Neural cell (in vitro differentiated cells): Measurements from ENCODE around the gene KCNH6. TPM values are rescaled to one million over a fixed set of nuclear protein-coding genes. Genes with fewer than 3 reads are reported as not detected.

Source experiments
- H2AFZ ChIP-seq: fragments of 200-600, 300-800 bp; sonication (generic), shearing (Covaris generic); 2 replicates; pipeline ENCODE4 v1.6.0; 2014; ENCODE audit warnings: low read depth, mild to moderate bottlenecking, antibody characterized with exemption, low read length, moderate library complexity
- H3F3A ChIP-seq: fragments of 200-600 bp; shearing (Covaris generic); 2 replicates; pipeline ENCODE4 v1.6.1; 2016; ENCODE audit warnings: mild to moderate bottlenecking, moderate library complexity, mixed read lengths, antibody characterized with exemption, low read length; ENCODE audit not compliant: insufficient read depth, poor library complexity, severe bottlenecking
- H3K27ac ChIP-seq: fragments of 200-600, 300-800 bp; sonication (generic), shearing (Covaris generic); 2 replicates; pipeline ENCODE4 v1.5.1; 2014; ENCODE audit warnings: mild to moderate bottlenecking, low read length, moderate library complexity
- H3K27me3 ChIP-seq: fragments of 300-800, 200-600 bp; sonication (generic), shearing (Covaris generic); 2 replicates; pipeline ENCODE4 v1.6.0; 2014; ENCODE audit warnings: mild to moderate bottlenecking, low read depth, low read length, moderate library complexity; ENCODE audit not compliant: insufficient read depth
- H3K36me3 ChIP-seq: fragments of 300-800, 200-600 bp; sonication (generic), shearing (Covaris generic); 2 replicates; pipeline ENCODE4 v1.5.1; 2014; ENCODE audit warnings: mild to moderate bottlenecking, antibody characterized with exemption, low read length, moderate library complexity; ENCODE audit not compliant: insufficient read depth
- H3K4me2 ChIP-seq: fragments of 300-800, 200-600 bp; sonication (generic), shearing (Covaris generic); 2 replicates; pipeline ENCODE4 v1.6.0; 2014; ENCODE audit warnings: mild to moderate bottlenecking, low read length
- H3K4me3 ChIP-seq: fragments of 300-800, 200-600 bp; sonication (generic), shearing (Covaris generic); 2 replicates; pipeline ENCODE4 v1.5.1; 2014; ENCODE audit warnings: mild to moderate bottlenecking, low read length, moderate library complexity
- H3K79me2 ChIP-seq: fragments of 200-600 bp; shearing (Covaris generic); replicated peaks from 2 replicates; pipeline ENCODE4 v1.6.0; 2014; ENCODE audit warnings: mild to moderate bottlenecking, low read length, moderate library complexity; ENCODE audit not compliant: insufficient read depth
- H3K9ac ChIP-seq: fragments of 300-800, 200-600 bp; sonication (generic), shearing (Covaris generic); 2 replicates; pipeline ENCODE4 v1.6.1; 2016; ENCODE audit warnings: mild to moderate bottlenecking, low read length, mixed read lengths
- H3K9me2 ChIP-seq: fragments of 200-600 bp; shearing (Covaris generic); 2 replicates; pipeline ENCODE4 v1.6.1; 2016; ENCODE audit warnings: mild to moderate bottlenecking, low read length, mixed read lengths; ENCODE audit not compliant: insufficient read depth
- H3K9me3 ChIP-seq: fragments of 200-600, 300-800 bp; sonication (generic), shearing (Covaris generic); 2 replicates; pipeline ENCODE4 v1.6.1; 2016; ENCODE audit warnings: mild to moderate bottlenecking, mixed run types, low read length, moderate library complexity, mixed read lengths
- H4K20me1 ChIP-seq: fragments of 200-600 bp; shearing (Covaris generic); 2 replicates; pipeline ENCODE4 v1.6.1; 2016; ENCODE audit warnings: mild to moderate bottlenecking, mixed run types; ENCODE audit not compliant: insufficient read depth
- CTCF ChIP-seq: fragments of 450-650 bp; IDR thresholded peaks from 2 replicates; pipeline ENCODE4 v1.5.1; 2014; ENCODE audit warnings: antibody characterized with exemption, mild to moderate bottlenecking, moderate library complexity; ENCODE audit not compliant: poor library complexity, severe bottlenecking
- EP300 ChIP-seq: fragments of 450-650 bp; conservative IDR thresholded peaks from 2 replicates; pipeline ENCODE4 v1.6.1; 2014; ENCODE audit warnings: antibody characterized with exemption, mild to moderate bottlenecking, moderate library complexity; ENCODE audit not compliant: poor library complexity, severe bottlenecking
- EZH2 ChIP-seq: fragments of 200-600, 300-800 bp; shearing (Covaris generic), sonication (generic); IDR thresholded peaks from 2 replicates; pipeline ENCODE4 v1.6.1; 2014; ENCODE audit warnings: antibody characterized with exemption, low read length, borderline replicate concordance, mild to moderate bottlenecking; ENCODE audit not compliant: insufficient read depth, poor library complexity, severe bottlenecking
- MXI1 ChIP-seq: fragments of 450-650 bp; conservative IDR thresholded peaks from 2 replicates; pipeline ENCODE4 v1.6.1; 2014; ENCODE audit warnings: antibody characterized with exemption, mild to moderate bottlenecking; ENCODE audit not compliant: poor library complexity, severe bottlenecking
- POLR2AphosphoS5 ChIP-seq: IDR thresholded peaks from 2 replicates; pipeline ENCODE4 v1.6.1; 2012
- RAD21 ChIP-seq: fragments of 450-650 bp; conservative IDR thresholded peaks from 2 replicates; pipeline ENCODE4 v1.6.1; 2014; ENCODE audit warnings: antibody characterized with exemption, mild to moderate bottlenecking, moderate library complexity
- REST ChIP-seq: IDR thresholded peaks from 2 replicates; pipeline ENCODE4 v1.6.1; 2012; ENCODE audit warnings: borderline replicate concordance
- SMC3 ChIP-seq: fragments of 450-650 bp; conservative IDR thresholded peaks from 2 replicates; pipeline ENCODE4 v1.6.1; 2014; ENCODE audit warnings: antibody characterized with exemption, mild to moderate bottlenecking, moderate library complexity; ENCODE audit not compliant: poor library complexity
- TAF1 ChIP-seq: IDR thresholded peaks from 2 replicates; pipeline ENCODE4 v1.6.1; 2012; ENCODE audit warnings: low read depth
- polyA plus RNA-seq: library from polyadenylated mRNA; depleted of rRNA; stranded (reverse); fragments of >200 nt; gene quantifications from 2 replicates; pipeline ENCODE4 v1.2.3, GENCODE V29; 2014

KCNH6 gene
- polyA plus RNA-seq, 1 donor from 2014 or later: not detected

- Histone ChIP-seq H4K20me1 (no peaks in the 10 kb centered on the region), H3K4me2 (no peak overlapping the region), H3K27ac (no peak overlapping the region), H3K27me3 (peaks cover 5% of the 10 kb centered on the region), H2AFZ (no peak overlapping the region), H3F3A (no peaks in the 10 kb centered on the region), H3K9me2 (no peaks in the 10 kb centered on the region), H3K4me3 (no peak overlapping the region), H3K36me3 (no peaks in the 10 kb centered on the region), H3K79me2 (no peaks in the 10 kb centered on the region), H3K9ac (no peak overlapping the region), H3K9me3 (no peaks in the 10 kb centered on the region)
- TF ChIP-seq SMC3 (no peak), MXI1 (no peak), REST (no peak), TAF1 (no peak), EZH2 (no peak), EP300 (no peak), RAD21 (no peak), POLR2AphosphoS5 (no peak), CTCF (no peak)
Observed at GRCh38 chr17:63531022-63531965, 8.1 kb downstream of the KCNH6 start.

GRCh38 chr17:63533433-63534077, 10.4 kb downstream of the KCNH6 start:
- Histone ChIP-seq H4K20me1 (no peaks in the 10 kb centered on the region), H3K9me2 (no peaks in the 10 kb centered on the region), H3K4me2 (no peak overlapping the region), H3K36me3 (no peaks in the 10 kb centered on the region), H3K79me2 (no peaks in the 10 kb centered on the region), H2AFZ (no peak overlapping the region), H3K9me3 (no peaks in the 10 kb centered on the region), H3K9ac (no peak overlapping the region), H3K27ac (no peak overlapping the region), H3K27me3 (peaks cover 18% of the 10 kb centered on the region), H3K4me3 (no peak overlapping the region), H3F3A (no peaks in the 10 kb centered on the region)
- TF ChIP-seq MXI1 (no peak), SMC3 (no peak), EZH2 (no peak)
